NCI-H2171 (cell line): ENCODE measurements around the gene MISP3.

Experiments
- DNase-seq: peaks from one replicate; lab custom pipeline; 2025; lab: John Stamatoyannopoulos, UW

Gene MISP3

DNA sequence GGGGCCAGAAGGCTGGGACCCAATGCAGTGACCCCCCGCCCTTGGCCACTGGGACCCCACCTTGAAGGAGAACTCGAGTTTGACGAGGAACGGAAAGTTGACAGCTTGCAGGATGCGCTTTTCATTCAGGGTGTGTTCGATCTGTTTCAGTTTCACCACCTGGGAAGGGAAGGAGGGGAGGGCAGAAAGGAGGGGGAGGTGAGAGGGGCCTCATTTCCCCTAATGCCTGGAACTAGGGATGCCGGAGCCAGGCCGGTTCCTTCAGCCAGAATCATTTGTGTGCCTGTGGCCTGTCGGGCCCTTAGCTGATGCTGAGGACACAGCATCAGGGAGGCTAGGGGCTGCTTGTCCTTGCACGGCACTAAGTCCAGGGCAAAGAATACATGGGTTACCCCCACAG is 30.2 kb downstream of the MISP3 start:
- no peak for DNase-seq

DNA sequence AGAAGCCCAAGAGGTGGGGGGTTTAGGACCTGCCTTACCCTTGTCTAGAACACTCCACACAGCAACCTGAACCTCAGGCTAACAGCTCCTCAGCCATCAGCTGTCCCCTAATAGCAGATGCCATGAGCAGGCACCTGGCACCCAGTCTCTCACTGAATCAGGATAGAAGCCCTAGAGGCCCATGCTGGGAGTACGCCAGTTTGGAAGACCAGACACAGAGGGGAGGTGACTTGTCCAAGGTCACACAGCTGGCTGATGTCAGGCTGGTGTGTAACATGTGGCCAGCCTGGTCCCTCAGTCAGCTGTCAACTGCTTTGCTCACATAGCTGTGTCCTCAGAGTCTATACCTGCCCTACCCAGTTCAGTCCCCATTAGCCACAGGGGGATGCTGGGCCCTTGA is 30.7 kb downstream of the MISP3 start:
- no peak for DNase-seq

DNA sequence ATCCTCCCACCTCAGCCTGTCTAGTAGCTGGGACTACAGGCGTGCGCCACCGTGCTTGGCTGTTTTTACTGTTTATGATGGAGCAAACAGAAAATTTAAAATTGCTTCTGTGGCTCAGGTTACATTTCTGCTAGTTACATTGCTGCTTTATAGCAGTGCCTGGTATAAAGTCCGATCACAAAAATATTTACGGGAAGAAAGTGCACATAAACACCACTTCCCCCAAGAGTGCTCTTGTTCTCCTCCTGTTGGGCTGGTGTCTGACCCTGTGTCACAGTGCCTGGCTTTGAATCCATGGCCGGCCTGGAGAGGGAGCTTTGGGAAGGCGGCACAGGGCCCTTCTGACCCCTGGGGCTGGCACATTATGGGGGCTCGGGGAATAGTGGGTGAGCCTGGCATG is 33.1 kb downstream of the MISP3 start:
- no peak for DNase-seq

GRCh38 chr19:14106840-14107239 is 34.3 kb downstream of the MISP3 start:
- no peak for DNase-seq

DNA sequence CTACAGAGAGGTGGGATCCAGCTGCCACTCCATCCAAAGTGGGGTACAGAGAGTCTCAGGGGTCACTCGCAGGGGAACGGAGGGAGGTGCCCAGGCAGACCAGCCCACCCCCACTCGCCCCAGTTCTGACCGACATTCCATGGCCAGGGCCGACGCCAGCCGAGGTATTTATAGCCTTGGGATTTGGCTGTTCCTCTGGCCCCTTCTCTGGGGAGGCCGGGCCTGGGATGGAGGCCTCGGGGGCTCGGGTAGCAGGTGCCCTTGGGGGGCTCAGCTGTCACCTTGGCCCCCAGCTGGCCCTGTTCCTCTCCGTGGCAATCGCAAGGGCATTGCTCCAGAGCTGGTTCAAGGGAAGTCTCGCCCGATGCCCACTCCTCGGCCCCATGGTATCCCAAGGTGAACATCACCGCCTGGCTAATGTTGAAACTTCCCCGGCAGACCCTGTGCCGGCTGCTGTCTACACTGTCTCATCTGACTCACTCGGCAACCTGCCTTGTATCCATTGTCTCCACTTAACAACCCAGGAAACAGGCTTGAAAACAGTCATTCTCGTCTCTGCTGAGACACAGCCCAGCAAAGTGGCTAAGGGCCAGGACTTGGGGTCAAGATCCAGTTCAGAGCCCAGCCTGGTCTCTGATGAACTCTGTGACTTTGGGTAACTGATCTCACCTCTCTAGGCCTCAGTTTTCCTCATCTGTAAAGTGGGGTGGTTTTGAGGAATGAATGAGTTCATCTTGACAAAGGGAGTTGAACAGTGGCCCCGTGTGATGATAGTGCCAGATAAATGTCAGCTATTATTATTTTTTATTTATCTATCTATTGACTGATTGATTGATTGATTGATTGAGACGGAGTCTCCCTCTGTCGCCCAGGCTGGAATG is 35.2 kb downstream of the MISP3 start:
- no peak for DNase-seq

DNA sequence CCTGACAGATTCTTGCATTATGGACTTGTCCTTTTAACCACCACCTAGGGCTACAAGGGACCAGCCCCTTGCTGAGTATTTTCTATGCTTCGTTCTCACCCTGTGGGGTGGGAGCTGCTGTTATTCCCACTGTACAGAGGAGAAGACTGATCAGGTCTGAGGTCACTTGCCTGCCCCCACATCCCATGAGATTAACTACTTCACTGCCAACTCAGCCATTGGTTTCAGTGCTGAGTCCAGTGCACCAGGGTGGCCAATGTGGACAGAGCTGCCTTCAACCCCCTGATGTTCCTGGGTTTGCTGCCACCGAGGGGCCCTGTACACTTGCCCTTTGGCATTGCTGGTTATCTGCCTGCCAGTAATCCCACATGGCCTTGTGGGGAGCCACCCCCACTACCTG is 38.1 kb downstream of the MISP3 start:
- DNase-seq: no peak

- DNase-seq: no peak
Observed at GRCh38 chr19:14111486-14111885, 38.9 kb downstream of the MISP3 start.

GRCh38 chr19:14112051-14112808 is 39.6 kb downstream of the MISP3 start:
- no peak for DNase-seq

- DNase-seq: no peak
Observed at GRCh38 chr19:14112809-14113385, 40.3 kb downstream of the MISP3 start.

DNA sequence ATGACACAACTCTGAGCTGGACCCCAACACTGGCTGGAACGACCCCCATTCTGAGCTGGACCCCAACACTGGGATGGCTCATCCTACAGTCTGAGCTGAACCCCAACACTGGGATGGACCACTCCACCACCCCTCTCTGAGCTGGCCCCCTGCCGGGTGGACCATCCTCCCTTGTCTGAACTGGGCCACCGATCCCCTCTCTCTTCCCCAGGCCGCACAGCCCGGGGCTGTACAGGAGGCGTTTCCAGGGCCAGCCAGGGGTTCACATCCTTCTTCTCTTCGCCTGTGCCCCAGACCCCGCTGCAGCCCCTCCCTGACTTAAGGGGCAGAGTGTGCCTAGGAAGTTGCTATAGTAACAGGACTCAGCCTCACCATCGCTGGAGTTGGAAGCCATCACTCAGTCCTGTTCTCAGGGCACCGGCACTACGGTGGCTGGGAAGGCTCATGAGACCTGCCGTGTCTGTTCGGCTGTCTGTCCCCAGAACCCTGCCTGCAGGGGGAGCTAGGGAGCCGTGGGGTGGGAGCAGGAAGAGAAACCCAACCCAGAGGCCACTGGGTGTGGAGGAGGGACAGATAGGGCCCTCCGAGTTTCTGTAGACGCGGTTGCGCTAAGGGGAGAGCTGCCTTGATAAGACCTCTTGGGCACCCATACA is 41.3 kb downstream of the MISP3 start:
- DNase-seq: no peak

DNA sequence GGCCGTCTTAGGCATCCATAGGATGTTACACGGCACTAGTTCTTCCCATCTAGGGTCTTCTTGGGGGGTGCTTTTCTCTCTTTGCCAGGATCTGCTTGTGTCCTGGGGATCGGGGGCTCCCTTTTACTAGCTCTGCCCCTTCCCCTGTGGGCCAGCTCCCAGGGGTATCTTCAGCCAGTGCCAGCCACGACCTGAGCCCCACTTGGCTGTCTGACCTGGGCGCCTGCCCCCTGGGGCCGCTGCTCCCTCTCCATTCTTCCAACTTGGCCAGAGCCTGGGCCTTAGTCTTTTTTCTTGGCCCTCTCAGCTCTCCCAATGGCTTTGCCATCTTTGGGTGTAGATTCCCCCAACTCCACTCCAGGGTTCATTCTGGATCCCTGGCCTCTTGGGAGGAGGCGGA is 41.9 kb downstream of the MISP3 start:
- no peak for DNase-seq

DNA sequence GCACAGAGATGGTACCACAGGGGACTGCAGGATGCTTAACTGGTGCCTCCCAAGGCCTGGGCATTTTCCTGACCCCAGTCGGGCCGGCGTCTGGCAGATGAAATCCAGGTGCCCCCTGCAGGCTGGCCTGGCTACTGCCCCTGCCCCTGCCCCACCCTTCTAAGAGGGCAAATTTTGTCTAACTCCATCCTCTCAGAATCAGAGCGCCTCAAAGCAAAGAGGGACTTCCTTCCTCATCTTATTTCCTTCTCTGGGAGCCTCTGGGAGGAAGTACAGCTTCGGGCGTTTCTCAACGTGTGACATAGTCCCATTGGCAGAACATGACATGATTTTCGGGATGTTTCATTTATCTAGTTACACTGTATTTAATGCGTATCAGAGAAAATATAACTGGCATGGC is 42.3 kb downstream of the MISP3 start:
- no peak for DNase-seq

- DNase-seq: no peak
Observed at GRCh38 chr19:14115756-14116155, 43.2 kb downstream of the MISP3 start.

DNA sequence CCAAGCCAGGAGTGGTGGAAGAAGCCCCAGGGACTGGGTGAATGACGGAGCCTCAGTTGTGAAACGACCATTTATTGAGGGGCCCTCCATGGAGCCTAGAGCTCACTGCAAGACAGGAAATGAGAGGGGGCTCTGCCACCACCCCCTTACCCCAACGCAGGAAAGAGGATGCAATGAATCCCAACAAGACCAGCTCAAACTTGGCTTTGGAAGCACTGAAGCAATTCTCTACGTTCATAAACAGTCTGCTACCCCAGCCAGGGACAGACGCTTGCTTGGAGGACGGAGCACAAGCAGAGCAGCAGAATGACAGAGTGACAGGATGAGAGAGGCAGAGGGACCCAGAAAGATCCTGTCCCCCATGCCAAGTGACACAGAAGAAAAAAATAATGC is 43.9 kb downstream of the MISP3 start:
- DNase-seq: no peak

DNA sequence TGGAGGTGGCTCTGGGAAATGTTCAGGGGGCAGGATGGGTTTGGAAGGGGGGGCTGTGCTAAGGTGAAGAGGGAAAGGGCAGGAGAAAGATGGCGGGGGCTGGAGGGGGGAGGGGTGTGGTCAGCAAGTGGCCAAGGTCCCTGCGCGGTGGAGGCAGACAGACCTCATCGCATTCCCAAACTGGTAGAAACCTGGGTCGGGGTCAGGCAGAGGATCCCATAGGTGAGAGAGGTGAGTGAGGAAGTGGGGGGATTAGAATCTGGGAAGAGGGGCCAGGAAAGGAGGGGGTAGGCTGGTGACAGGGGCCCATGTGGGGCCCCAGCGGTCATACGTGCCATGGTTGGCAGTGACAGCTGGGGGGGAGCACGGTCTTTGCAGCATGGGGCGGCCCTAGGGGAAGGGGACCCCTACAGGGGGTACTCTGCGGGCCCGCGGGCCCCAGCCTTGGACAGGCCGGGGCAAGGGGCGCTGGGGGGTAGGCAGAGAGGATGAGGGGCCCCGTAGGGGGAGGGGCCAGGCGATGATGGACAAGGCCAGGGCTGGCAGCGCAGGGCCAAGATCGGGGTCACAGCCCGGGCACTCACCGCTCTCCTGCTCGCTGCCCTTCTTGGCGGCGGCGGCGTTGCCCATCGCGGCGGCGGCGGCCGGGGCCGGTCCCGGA is 44.5 kb downstream of the MISP3 start:
- no peak for DNase-seq

DNA sequence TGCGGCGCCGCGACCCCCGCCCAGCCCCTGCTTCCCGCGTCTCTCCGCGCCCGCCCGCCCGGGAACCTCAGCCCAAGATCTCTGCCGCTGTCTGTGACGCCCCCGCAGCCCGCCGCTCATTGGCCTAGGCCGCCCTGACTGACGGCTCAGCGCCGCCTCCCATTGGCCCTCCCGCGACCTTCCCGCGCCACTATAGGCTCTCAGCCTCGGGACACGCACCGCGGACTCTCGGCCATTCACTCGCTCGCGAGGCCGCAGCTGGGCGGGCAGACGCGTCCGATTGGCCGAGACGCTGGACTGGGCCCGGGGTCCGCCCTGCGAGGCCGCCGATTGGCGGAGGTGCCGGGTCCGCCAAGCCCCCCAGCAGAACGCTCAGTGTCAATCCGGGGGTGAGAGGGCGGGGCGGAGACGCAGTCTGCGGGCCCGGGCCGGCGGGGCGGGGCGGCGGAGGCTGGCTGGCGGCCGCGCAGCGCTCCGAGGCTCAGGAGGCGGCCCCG is 45.1 kb downstream of the MISP3 start, which contains the start of gene PRKACA:
Gene PRKACA (minus strand): TSS at position 95 of the 497 bp plus-strand sequence. CDS start 215 bp downstream, outside the sequence.
- DNase-seq: peak; percentile 97

- no peak for DNase-seq
Observed at GRCh38 chr19:14118165-14119051, 45.8 kb downstream of the MISP3 start.

DNA sequence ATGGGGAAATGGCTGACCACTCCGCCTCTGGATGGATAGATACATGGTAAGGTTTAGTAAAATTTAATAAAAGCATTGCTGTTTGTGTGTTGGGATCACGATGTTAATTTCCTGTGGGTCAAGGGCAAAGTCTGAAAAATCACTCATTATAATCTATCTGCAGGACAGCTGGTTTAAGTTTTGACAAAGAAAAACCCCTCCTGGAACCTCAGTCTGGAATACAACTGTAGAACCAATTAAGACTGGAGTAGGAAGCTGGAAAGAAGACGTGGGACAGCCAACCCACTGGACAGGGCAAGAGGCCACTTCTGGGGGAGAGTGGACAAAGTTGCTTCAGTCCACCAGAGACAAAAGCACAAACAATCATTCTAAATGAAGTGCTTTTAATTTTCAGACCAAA is 46.6 kb downstream of the MISP3 start:
- DNase-seq: no peak

GRCh38 chr19:14119644-14120496 is 47.3 kb downstream of the MISP3 start:
- no peak for DNase-seq

DNA sequence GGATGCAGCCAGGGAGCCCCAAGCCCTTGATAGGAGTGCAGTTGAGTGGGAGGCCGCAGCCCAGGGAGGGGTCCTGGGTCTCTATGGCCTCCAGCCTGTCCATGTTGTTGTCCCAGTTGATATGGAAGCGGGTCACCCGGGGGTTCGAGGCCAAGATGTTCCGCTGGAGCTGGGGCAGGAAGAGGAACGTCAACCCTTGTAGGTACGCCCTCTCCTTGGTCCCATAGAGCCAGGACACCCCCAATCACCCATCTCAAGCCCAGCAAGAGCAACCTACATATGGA is 47.9 kb downstream of the MISP3 start:
- no peak for DNase-seq
